ENCODE measurements around the gene SELENOF.

DNA sequence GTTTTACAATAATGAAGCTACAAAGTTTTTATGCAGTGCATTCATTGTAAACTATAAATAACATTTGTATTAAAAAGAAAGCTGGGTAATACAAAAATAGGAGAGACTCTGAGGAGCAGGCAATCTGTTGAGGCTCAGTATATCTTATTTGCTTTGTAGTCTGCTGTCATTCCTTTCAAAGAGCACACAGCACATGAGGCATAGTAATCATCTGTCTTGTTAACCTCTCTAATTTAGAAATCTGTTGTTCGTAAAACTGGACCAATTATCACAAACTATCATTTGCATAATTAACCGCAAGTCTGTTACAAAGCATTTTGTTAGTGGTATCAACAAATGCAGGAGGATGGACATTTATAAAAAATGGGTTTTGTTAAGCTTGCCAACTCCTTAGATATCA is 51.0 kb downstream of the SELENOF start:
- TF ChIP-seq POLR2AphosphoS5 (IDR thresholded peaks at IDR 0.05) (no peak), POLR2A (IDR thresholded peaks at IDR 0.05) (no peak)
